Fibroblast of peridontal ligament (primary cell): ENCODE data around the gene TSHZ1.

Experiments used
- DNase-seq: peaks from one replicate; pipeline ENCODE4 v3.0.0-alpha.2; 2010; ENCODE audit errors: extremely low read depth

TSHZ1 gene

GRCh38 chr18:75273817-75274216, 63.2 kb downstream of the TSHZ1 start:
- no peak for DNase-seq

- DNase-seq = no peak
These were observed 64.6 kb downstream of the TSHZ1 start for GRCh38 chr18:75275226-75275625.

GRCh38 chr18:75276818-75277609, 66.4 kb downstream of the TSHZ1 start:
- no peak for DNase-seq

GRCh38 chr18:75277610-75277928, 67.0 kb downstream of the TSHZ1 start:
- DNase-seq = no peak

- DNase-seq = no peak
These were observed 68.8 kb downstream of the TSHZ1 start for GRCh38 chr18:75279381-75279780.

- no peak for DNase-seq
These were observed 70.1 kb downstream of the TSHZ1 start for GRCh38 chr18:75280427-75281280.

- DNase-seq = no peak
These were observed 72.1 kb downstream of the TSHZ1 start for GRCh38 chr18:75282746-75283145.

- DNase-seq = no peak
These were observed 73.1 kb downstream of the TSHZ1 start for GRCh38 chr18:75283731-75284130.

GRCh38 chr18:75284566-75284965, 74.0 kb downstream of the TSHZ1 start:
- no peak for DNase-seq

GRCh38 chr18:75285876-75286275, 75.3 kb downstream of the TSHZ1 start:
- no peak for DNase-seq

GRCh38 chr18:75287006-75287405, 76.4 kb downstream of the TSHZ1 start:
- DNase-seq = no peak

- no peak for DNase-seq
These were observed 77.1 kb downstream of the TSHZ1 start for GRCh38 chr18:75287700-75288099.

GRCh38 chr18:75289761-75290160, 79.2 kb downstream of the TSHZ1 start:
- no peak for DNase-seq

- no peak for DNase-seq
These were observed 80.3 kb downstream of the TSHZ1 start for GRCh38 chr18:75290737-75291358.

- DNase-seq = no peak
These were observed 80.9 kb downstream of the TSHZ1 start for GRCh38 chr18:75291460-75291859.

GRCh38 chr18:75293591-75293990, 83.0 kb downstream of the TSHZ1 start:
- DNase-seq = no peak

GRCh38 chr18:75297731-75298130, 87.1 kb downstream of the TSHZ1 start:
- no peak for DNase-seq

GRCh38 chr18:75304678-75305557, 94.3 kb downstream of the TSHZ1 start:
- no peak for DNase-seq

- no peak for DNase-seq
These were observed 95.4 kb downstream of the TSHZ1 start for GRCh38 chr18:75305984-75306383.

GRCh38 chr18:75307530-75307929, 96.9 kb downstream of the TSHZ1 start:
- no peak for DNase-seq

- DNase-seq = no peak
These were observed 99.0 kb downstream of the TSHZ1 start for GRCh38 chr18:75309564-75309963.

- no peak for DNase-seq
These were observed 103.5 kb downstream of the TSHZ1 start for GRCh38 chr18:75314117-75314516.
